ENCODE data around the gene MRPL36. TPM values are rescaled to one million over a fixed set of nuclear protein-coding genes. Genes with fewer than 3 reads are reported as not detected.

MRPL36 gene
- total and polyA plus RNA-seq, 2 of the 4 experiments (the other 2 are of a cell fraction), result 85.9 to 103 TPM

DNA sequence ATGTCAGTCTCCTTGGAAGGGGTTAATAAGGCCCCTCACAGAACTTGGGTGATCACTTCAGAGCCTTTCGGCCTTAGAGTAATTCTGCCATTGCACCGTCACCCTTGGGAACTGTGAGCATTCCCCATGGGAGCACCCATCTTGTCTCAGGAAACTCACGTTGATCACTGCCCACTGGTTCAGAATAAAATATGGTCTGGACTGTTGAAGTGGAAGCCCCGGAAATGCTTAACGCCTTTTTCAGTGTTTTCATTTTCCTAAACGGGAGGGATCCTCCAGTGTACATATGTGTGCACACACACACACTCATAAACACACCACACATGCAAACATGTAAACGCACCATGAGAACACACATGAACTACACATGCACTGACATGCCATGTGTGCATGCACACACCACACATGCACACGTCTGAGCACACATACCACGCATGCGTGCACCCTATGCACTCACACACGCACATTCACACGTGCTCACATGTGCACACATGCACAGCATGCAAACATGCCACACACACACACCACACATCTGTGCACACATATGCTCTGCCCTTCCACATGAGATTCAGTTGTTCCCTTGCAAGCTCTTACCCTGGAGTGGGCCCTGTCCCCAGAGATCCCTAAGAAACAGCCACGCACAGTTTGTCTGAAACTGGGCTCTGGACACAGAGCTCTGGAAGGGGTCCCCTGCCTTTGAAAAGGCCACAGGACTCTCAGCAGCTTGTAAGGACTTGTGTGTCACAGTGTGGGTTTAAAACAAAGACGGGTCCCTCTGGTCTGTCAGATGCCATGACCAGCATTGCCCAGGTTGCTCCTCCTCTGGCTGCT, 17.0 kb downstream of the MRPL36 start (continued):
- no peak for TF ChIP-seq MXI1 (IDR thresholded peaks at IDR 0.05; ENCODE audit: borderline replicate concordance, low read depth, low read length)

DNA sequence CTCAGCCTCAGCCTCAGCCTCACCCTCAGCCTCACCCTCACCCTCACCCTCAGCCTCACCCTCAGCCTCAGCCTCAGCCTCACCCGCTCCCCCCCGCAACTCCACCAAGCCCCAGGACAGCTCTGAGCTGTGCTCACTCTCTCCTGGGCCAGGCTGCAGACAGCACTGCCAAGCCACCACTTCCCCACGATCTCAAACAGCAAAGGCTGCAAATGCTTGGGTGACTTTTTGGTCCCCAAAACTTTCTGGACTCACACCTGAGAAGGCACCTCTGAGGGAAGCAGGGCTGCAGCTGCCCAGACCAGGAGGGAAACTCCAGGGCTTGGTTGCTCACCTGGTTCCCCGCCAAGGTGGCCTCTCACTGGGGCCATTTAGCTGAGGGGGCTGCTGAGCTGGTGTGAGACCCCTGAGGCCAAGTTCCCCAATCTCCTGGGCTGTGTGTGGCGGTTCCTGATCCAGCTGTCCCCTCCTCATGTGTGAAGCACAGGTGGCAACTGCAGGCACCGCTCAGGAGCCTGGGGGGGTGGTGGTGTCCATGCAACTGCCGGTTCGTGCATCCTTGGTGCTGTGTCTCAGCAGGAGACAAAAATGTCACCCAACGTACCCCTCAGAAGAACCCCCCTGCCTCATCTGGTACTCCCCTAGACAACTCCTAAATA, 17.8 kb downstream of the MRPL36 start:
- Histone ChIP-seq H4K5ac (ENCODE audit: low read depth, low read length) (no peak overlapping the region), H3K4me3 (ENCODE audit: insufficient read depth, low read depth, low read length) (no peak overlapping the region), H3K9ac (ENCODE audit: low read depth, low read length) (no peak overlapping the region), H4K91ac (ENCODE audit: insufficient read depth, low read depth, low read length) (no peak overlapping the region), H3K4me2 (ENCODE audit: low read depth, low read length) (no peak overlapping the region), H3K4me1 (ENCODE audit: control insufficient read depth, insufficient read depth, low read length) (no peaks in the 10 kb centered on the region), H3K27ac (ENCODE audit: insufficient read depth, low read length) (no peak overlapping the region), H3K79me1 (ENCODE audit: low read depth in 1 of 2, low read length in 2 of 2) (no peaks in the 10 kb centered on the region), H2BK5ac (ENCODE audit: low read depth, low read length, poor library complexity, severe bottlenecking) (no peak overlapping the region), H3K23ac (ENCODE audit: low read depth, low read length) (no peak overlapping the region), H2AFZ (replicated peaks; ENCODE audit: low read length, poor library complexity) (no peak overlapping the region), H2AK5ac (ENCODE audit: low read depth, low read length) (no peak overlapping the region), H2AK9ac (replicated peaks; ENCODE audit: low read depth, low read length, poor library complexity) (no peak overlapping the region), H3K14ac (replicated peaks; ENCODE audit: low read depth, low read length) (no peak overlapping the region), H3K4ac (ENCODE audit: low read depth, low read length) (no peak overlapping the region), H3K9me3 (ENCODE audit: control insufficient read depth, insufficient read depth, low read length) (no peaks in the 10 kb centered on the region), H2BK120ac (ENCODE audit: low read depth, low read length) (no peak overlapping the region), H3K18ac (ENCODE audit: low read depth, low read length) (no peak overlapping the region), H4K8ac (ENCODE audit: low read depth in 2 of 2, low read length in 2 of 2) (no peak overlapping the region), H2BK15ac (ENCODE audit: low read depth, low read length) (no peak overlapping the region), H3K27me3 (ENCODE audit: control insufficient read depth, insufficient read depth, low read length) (no peaks in the 10 kb centered on the region; the same call in 1 of the 2 replicates), H2BK20ac (ENCODE audit: low read depth, low read length) (no peak overlapping the region), H3K9me1 (ENCODE audit: insufficient read depth, low read length) (peaks cover 2% of the 10 kb centered on the region; the same call in 1 of the 2 replicates), H4K20me1 (ENCODE audit: insufficient read depth, low read length) (no peaks in the 10 kb centered on the region), H3K56ac (ENCODE audit: extremely low read depth, insufficient read depth, low read length) (no peak overlapping the region), H3K36me3 (ENCODE audit: control insufficient read depth, insufficient read depth, low read length) (no peaks in the 10 kb centered on the region)
- ATAC-seq (ENCODE audit: low read depth) (no peak), DNase-seq (no peak)
- 100% methylated on average over 1 of the region's 9 CpGs; no CpG with 5 or more reads in 1 of the 2 experiments for WGBS, 2 experiments (ENCODE audit: extremely low coverage in 2 of 2, insufficient read length in 1 of 2)
- ChIA-PET CTCF (no interaction called here), POLR2A (ENCODE audit: unreplicated experiment) (no interaction called here)
- no TSS peak for BruUV-seq (replicated peaks)
- in situ Hi-C loops (cut with MboI; ENCODE audit: low sequenced_read_pairs), result loop anchor here (25.0 kb wide), 1 partner anchor 820 kb away; no protein-coding TSS in a partner anchor
- TF ChIP-seq SMC3 (IDR thresholded peaks at IDR 0.05; ENCODE audit: low read depth, low read length) (no peak), CEBPB (IDR thresholded peaks at IDR 0.05; ENCODE audit: low read depth, low read length) (no peak), POLR2A (IDR thresholded peaks at IDR 0.05; ENCODE audit: low read depth, low read length) (no peak)
- intact Hi-C loops (cut with micrococcal nuclease), result no loop called here
- dilution Hi-C loops (cut with HindIII; ENCODE audit: low sequenced_read_pairs, unreplicated experiment), result no loop called here

All from IMR-90 (cell line).